ENCODE results near the gene CEP120.

- TF ChIP-seq, protein P1, sequence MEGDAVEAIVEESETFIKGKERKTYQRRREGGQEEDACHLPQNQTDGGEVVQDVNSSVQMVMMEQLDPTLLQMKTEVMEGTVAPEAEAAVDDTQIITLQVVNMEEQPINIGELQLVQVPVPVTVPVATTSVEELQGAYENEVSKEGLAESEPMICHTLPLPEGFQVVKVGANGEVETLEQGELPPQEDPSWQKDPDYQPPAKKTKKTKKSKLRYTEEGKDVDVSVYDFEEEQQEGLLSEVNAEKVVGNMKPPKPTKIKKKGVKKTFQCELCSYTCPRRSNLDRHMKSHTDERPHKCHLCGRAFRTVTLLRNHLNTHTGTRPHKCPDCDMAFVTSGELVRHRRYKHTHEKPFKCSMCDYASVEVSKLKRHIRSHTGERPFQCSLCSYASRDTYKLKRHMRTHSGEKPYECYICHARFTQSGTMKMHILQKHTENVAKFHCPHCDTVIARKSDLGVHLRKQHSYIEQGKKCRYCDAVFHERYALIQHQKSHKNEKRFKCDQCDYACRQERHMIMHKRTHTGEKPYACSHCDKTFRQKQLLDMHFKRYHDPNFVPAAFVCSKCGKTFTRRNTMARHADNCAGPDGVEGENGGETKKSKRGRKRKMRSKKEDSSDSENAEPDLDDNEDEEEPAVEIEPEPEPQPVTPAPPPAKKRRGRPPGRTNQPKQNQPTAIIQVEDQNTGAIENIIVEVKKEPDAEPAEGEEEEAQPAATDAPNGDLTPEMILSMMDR (IDR thresholded peaks at IDR 0.05; ENCODE audit: insufficient read depth, low read length), result no peak
- TF ChIP-seq POLR2AphosphoS5 (IDR thresholded peaks at IDR 0.05; ENCODE audit: low read depth) (no peak), GABPA (IDR thresholded peaks at IDR 0.05; ENCODE audit: low read depth) (no peak), SPI1 (IDR thresholded peaks at IDR 0.05; ENCODE audit: borderline replicate concordance, low read depth) (no peak)
- TF ChIP-seq, protein P2, sequence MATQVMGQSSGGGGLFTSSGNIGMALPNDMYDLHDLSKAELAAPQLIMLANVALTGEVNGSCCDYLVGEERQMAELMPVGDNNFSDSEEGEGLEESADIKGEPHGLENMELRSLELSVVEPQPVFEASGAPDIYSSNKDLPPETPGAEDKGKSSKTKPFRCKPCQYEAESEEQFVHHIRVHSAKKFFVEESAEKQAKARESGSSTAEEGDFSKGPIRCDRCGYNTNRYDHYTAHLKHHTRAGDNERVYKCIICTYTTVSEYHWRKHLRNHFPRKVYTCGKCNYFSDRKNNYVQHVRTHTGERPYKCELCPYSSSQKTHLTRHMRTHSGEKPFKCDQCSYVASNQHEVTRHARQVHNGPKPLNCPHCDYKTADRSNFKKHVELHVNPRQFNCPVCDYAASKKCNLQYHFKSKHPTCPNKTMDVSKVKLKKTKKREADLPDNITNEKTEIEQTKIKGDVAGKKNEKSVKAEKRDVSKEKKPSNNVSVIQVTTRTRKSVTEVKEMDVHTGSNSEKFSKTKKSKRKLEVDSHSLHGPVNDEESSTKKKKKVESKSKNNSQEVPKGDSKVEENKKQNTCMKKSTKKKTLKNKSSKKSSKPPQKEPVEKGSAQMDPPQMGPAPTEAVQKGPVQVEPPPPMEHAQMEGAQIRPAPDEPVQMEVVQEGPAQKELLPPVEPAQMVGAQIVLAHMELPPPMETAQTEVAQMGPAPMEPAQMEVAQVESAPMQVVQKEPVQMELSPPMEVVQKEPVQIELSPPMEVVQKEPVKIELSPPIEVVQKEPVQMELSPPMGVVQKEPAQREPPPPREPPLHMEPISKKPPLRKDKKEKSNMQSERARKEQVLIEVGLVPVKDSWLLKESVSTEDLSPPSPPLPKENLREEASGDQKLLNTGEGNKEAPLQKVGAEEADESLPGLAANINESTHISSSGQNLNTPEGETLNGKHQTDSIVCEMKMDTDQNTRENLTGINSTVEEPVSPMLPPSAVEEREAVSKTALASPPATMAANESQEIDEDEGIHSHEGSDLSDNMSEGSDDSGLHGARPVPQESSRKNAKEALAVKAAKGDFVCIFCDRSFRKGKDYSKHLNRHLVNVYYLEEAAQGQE (IDR thresholded peaks at IDR 0.05; ENCODE audit: insufficient replicate concordance, low read depth), result no peak
Observed at GRCh38 chr5:123305751-123306150, 117.5 kb downstream of the CEP120 start.

All from HL-60 (cell line).